ENCODE data around the gene CRTAC1. TPM values are rescaled to one million over a fixed set of nuclear protein-coding genes. Genes with fewer than 3 reads are reported as not detected.

Gene CRTAC1
- total RNA-seq, 1 donor = not detected

DNA sequence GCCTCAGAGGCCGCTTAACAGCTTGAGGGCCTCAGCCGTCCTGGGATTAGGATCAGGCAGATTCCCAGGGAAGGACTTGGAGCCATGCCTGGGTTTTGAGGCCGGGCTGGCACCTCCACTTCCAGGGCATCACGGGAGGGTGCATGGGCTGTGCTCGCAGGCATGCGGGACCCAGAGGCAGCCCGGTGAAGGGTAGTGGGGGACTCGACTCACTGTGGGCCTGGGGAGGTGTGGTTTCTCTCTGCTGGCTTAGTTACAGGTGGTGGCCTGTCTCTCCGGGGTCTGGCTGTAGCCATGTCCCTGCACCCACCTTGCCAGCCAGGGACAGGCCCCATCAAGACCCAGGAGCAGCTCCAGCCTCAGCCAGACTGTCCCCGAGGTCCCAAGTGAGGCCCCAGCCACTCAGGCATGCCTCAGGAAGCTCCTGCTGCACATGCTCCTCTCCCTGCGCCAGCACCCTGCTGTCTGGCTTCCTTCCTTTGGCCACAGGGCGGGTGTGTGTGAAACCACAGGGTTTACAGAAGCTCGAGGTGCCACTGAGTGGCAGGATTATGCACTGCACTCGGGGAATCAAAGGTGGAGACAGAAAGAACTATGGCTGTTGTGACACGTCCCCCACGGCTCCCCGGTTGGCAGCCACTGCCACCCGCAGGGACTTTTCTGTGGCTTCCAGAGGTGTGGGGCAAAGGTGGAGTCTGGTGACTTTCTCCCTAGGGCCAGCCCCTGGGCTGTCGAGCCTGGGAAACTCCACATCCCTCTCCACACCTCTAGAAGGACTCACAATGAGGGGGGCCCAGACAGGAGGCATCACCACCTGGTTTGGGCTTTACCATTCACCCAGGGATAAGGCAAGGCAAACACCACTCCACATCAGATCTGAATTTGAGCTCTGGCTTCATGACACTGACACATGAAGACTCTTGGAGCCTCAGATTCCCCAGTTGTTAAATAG lies 161.1 kb downstream of the CRTAC1 start:
- H3K4me3 ChIP-seq (ENCODE audit: low read depth, low read length) = no peak overlapping the region
- peak; percentile 83 for TF ChIP-seq CTCF (IDR thresholded peaks at IDR 0.05; ENCODE audit: insufficient read depth, low read length)
- peak; percentile 78 for DNase-seq (ENCODE audit: low read depth)

DNA sequence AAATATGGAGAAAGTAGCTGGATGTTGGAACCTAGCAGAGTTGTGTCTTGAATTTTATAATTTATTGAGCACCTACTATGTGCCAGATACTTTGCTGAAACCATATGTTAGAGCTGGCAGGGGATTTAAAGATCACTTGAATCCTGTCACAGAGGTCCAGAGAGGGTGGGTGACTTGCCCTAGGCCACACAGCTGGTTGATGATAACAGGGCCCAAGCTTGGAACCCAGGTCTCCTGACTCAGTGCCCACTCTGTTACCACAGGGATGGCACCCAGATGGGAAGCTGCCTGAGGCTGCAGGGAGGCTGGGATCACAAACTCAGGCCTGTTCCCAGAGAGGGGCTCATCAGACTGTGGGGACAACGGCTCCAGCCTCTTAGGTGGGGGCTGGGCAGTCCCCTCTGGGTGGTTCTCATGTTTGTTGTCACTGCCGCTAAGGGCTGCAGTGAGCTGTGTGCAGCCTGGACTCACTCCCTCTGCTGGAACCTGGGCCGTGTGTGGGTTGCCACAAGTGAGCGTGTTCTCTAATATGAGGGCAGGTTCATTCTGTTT lies 162.2 kb downstream of the CRTAC1 start:
- TF ChIP-seq CTCF (IDR thresholded peaks at IDR 0.05; ENCODE audit: insufficient read depth, low read length) = no peak
- DNase-seq (ENCODE audit: low read depth) = no peak
- no peak overlapping the region for H3K4me3 ChIP-seq (ENCODE audit: low read depth, low read length)

DNA sequence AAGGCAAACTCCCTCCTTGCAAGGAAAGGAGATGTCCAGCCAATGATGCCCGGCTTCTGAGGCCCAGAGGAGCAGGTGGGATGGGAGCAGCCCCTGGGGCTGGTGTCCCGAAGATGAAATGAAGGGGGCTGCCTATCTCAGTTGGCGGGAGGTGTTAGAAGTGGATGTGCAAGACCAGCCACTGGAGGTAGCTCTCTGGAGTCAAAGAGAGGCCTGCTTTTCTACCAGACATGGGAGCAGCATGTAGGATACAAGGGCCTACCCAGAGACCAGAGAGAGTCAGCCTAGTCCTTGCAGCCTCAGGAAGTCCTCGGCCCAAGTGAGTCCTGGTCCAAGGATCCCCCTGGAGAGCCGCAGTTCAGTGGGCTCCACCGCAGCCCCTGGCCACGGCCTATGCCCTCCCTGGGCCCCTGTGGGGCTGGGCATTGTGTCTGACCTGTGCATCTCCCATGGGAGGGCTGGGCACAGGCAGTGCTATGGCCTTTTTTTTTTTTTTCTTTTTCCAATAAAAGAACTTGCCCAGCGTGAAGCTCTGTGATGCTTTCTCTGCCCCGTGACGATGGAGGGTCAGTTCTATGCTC lies 163.1 kb downstream of the CRTAC1 start:
- no peak overlapping the region for H3K4me3 ChIP-seq (ENCODE audit: low read depth, low read length)
- no peak for DNase-seq (ENCODE audit: low read depth)
- no peak for TF ChIP-seq CTCF (IDR thresholded peaks at IDR 0.05; ENCODE audit: insufficient read depth, low read length)

- H3K4me3 ChIP-seq (ENCODE audit: low read depth, low read length) = no peak overlapping the region
- TF ChIP-seq CTCF (IDR thresholded peaks at IDR 0.05; ENCODE audit: insufficient read depth, low read length) = no peak
- no peak for DNase-seq (ENCODE audit: low read depth)
These were observed 163.7 kb downstream of the CRTAC1 start for GRCh38 chr10:97866524-97867219.

DNA sequence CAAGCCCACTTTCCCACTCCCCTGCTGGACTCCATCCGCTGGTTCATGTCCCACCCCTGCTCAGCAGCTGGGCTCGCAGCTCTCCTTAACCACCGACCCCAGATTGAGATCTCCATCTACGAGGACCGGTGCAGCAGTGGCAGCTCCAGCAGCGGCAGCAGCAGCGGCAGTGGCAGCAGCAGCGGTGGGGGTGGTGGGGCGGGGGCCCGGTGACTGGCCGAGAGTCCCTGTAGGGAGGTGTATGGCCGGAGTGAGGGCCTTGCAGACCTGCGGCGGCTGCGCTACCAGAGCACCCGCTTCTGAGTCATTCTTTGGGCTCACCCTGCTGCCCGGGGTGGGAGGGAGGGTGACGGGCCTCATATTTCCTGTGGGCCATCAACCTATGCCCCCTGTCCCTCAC lies 164.9 kb downstream of the CRTAC1 start:
- H3K4me3 ChIP-seq (ENCODE audit: low read depth, low read length) = no peak overlapping the region
- no peak for TF ChIP-seq CTCF (IDR thresholded peaks at IDR 0.05; ENCODE audit: insufficient read depth, low read length)
- no peak for DNase-seq (ENCODE audit: low read depth)

DNA sequence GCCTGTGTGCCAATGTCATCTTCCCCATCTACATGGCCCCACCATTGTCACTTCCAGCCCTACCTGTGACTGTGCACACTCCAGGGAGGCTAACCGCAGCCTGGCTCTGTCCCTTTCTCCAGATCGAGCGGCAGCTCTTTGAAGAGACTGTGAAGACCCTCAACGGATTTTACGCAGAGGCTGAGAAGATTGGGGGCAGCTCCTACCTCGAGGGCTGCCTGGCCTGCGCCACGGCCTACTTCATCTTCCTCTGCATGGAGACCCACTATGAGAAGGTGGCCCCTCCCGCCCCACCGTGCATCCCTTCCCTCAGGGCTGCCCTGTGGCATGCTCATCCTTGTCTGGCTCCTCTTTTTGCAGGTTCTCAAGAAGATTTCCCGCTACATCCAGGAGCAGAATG lies 166.6 kb downstream of the CRTAC1 start:
- TF ChIP-seq CTCF (IDR thresholded peaks at IDR 0.05; ENCODE audit: insufficient read depth, low read length) = no peak
- no peak overlapping the region for H3K4me3 ChIP-seq (ENCODE audit: low read depth, low read length)
- DNase-seq (ENCODE audit: low read depth) = no peak

All from fibroblast of the aortic adventitia (primary cell).